ENCODE measurements around the gene PDE3B. TPM values are rescaled to one million over a fixed set of nuclear protein-coding genes. Genes with fewer than 3 reads are reported as not detected.
"Not testable (repeated sequence)": the region's sequence is repeated elsewhere in the genome, so short reads cannot be mapped to it uniquely, and the experiment has no call there.

PDE3B gene
- polyA plus RNA-seq, 1 donor, result 9.9 TPM

DNA sequence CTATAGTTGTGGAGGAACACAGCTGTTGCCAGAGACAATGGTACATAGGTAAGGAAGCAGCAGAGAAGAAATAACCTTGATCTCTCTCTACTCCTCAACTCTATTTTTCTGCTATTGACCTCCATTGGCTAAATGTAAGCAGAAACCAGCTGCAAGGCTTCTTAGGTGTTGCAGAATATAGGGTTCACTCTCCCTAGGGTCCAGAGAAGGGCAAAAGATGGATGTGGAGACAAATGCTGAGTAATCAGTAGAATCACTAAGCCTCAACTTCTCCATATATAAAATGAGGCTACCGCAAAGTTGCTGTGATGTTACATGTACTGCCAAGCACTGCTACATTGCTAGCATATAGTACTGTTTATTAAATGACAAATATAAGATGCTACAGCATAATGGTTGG lies 120.6 kb downstream of the PDE3B start:
- no peak for DNase-seq
- no peak overlapping the region for H3K4me3 ChIP-seq (ENCODE audit: low read length)
- no peaks in the 10 kb centered on the region for H3K27me3 ChIP-seq (ENCODE audit: control insufficient read depth, insufficient read depth, low read length)
- H3K36me3 ChIP-seq (ENCODE audit: control insufficient read depth, insufficient read depth, low read length), result no peaks in the 10 kb centered on the region
- H3K27ac ChIP-seq (ENCODE audit: low read length), result no peak overlapping the region
- WGBS (ENCODE audit: insufficient coverage, low lambda C conversion rate), result no CpG with 5 or more reads among the region's 1 CpG
- H3K4me1 ChIP-seq (ENCODE audit: control insufficient read depth, insufficient read depth, low read length), result no peaks in the 10 kb centered on the region
- no peaks in the 10 kb centered on the region for H3K9me3 ChIP-seq (ENCODE audit: control insufficient read depth, low read depth, low read length)

DNA sequence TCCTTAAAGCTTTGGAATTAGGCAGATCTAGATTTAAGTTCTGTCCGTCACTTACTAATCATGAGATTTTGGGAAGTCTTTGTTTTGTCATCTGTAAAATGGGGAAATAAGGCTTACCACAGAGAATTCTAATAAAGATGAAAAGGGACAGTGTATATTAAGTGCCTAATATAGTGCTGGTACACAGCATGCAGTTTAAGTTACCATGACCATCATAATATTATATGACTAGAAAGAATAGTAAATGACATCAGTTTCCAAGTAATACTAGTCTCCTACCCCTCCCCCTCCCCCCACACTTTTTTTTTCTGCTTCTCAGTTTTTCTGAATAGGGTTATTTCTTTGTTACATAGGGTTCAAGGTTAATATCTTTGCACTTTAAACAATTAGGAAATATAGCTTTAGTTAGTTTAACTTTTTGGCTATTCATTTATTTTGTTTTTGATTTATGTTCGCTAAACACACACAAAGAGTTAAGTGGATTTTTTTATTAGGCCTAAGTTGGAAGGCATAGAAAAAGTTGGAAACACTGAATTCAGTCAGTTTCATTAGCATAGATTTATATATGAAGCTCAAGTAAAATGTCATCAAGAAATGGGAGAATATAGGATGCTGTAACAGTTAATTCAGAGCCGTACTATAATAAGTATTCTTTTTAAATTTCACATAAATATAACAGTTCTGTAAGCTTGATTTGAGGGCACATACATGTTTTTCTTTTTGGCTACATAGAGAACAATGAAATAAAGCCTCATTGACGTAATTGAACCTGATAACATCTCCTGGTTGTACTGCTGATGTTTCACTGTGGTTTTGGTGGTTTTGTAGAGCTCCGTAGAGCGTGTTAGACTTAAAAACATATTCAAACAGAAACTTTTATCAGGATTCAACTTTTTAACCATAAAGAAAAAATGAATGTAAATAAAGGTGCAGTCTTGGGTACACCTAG lies 121.2 kb downstream of the PDE3B start:
- DNase-seq, result peak; percentile 5 to 15
- Histone ChIP-seq H3K4me1 (ENCODE audit: control insufficient read depth, insufficient read depth, low read length) (no peaks in the 10 kb centered on the region), H3K9me3 (ENCODE audit: control insufficient read depth, low read depth, low read length) (no peaks in the 10 kb centered on the region), H3K27me3 (ENCODE audit: control insufficient read depth, insufficient read depth, low read length) (no peaks in the 10 kb centered on the region), H3K4me3 (ENCODE audit: low read length) (no peak overlapping the region), H3K36me3 (ENCODE audit: control insufficient read depth, insufficient read depth, low read length) (no peaks in the 10 kb centered on the region), H3K27ac (ENCODE audit: low read length) (no peak overlapping the region)
- 100% methylated on average over 2 of the region's 6 CpGs for WGBS (ENCODE audit: insufficient coverage, low lambda C conversion rate)

DNA sequence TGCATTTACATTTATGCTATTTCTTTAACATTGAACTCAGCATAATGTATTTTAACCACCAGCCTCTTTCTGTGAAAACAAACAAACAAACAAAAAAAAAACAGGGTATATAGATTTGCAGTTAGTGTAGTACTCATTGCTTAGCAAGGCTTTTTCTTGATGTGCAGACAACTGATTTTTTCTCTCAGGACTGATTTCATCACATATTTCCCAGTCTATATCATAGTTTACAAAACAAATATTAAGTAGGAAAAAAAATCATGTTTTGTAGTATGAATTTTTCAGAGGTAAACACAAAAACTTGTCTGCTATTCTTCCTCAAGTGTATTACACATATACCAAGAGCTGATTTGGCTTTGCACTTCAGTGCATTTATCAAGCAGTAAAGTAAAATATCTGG lies 123.0 kb downstream of the PDE3B start:
- H3K9me3 ChIP-seq (ENCODE audit: control insufficient read depth, low read depth, low read length), result no peaks in the 10 kb centered on the region
- H3K4me1 ChIP-seq (ENCODE audit: control insufficient read depth, insufficient read depth, low read length), result no peaks in the 10 kb centered on the region
- H3K4me3 ChIP-seq (ENCODE audit: low read length), result no peak overlapping the region
- H3K36me3 ChIP-seq (ENCODE audit: control insufficient read depth, insufficient read depth, low read length), result no peaks in the 10 kb centered on the region
- no peaks in the 10 kb centered on the region for H3K27me3 ChIP-seq (ENCODE audit: control insufficient read depth, insufficient read depth, low read length)
- H3K27ac ChIP-seq (ENCODE audit: low read length), result no peak overlapping the region
- DNase-seq, result no peak

DNA sequence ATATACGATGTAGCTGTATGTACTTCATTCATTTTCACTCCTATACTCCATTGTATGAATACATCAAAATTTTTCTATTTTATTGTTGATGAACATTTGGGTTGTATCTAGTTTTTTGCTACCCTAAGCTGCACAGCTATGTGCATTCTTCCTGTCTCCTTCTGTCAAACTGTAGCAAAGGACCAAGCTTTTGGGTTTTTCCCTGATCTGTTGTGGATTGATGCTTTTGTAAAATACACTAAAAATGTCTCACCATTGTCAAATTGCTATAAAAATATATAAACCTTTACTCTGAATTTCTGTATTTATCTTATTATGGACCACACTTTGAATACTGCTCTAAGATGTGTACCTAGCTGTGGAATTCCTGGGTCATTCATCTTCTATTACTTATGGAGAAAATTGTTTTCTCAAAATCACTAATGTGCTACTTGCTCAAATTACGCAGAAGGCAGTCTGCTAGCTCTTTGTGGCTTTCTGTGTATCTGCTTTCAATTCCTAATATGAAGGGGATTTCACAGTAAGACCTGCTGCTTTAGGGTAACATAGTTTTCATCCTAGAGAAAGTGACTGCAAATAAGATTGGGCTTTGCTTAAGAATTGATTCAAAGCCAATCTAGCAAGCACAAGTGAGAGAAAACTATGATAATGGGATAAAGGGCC lies 125.1 kb downstream of the PDE3B start:
- Histone ChIP-seq H3K36me3 (ENCODE audit: control insufficient read depth, insufficient read depth, low read length) (no peaks in the 10 kb centered on the region), H3K9me3 (ENCODE audit: control insufficient read depth, low read depth, low read length) (no peaks in the 10 kb centered on the region), H3K4me1 (ENCODE audit: control insufficient read depth, insufficient read depth, low read length) (no peaks in the 10 kb centered on the region), H3K4me3 (ENCODE audit: low read length) (no peak overlapping the region), H3K27ac (ENCODE audit: low read length) (no peak overlapping the region), H3K27me3 (ENCODE audit: control insufficient read depth, insufficient read depth, low read length) (no peaks in the 10 kb centered on the region)
- DNase-seq, result no peak
- WGBS (ENCODE audit: insufficient coverage, low lambda C conversion rate), result 80% methylated on average over 1 of the region's 2 CpGs

DNA sequence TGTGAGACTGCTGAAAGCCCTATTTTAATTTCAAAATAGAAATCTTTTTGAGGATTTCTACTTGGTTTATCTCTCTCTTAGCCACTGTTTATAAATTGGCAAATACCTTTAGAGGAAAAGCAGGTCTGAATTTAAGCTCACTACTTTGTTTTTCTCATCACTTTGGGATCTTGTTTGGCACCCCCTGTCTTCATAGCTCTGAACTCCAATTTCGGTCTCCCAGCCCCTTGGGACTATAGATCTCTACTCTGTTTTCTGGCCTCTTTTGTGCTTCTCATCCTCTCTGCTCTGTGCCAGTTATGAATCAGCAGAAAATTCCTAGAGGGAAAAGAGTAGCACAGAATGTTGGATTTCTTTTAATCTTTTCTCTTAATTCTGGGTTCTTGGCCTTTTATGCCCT lies 130.2 kb downstream of the PDE3B start:
- Histone ChIP-seq H3K9me3 (ENCODE audit: control insufficient read depth, low read depth, low read length) (no peaks in the 10 kb centered on the region), H3K4me1 (ENCODE audit: control insufficient read depth, insufficient read depth, low read length) (no peaks in the 10 kb centered on the region), H3K36me3 (ENCODE audit: control insufficient read depth, insufficient read depth, low read length) (no peaks in the 10 kb centered on the region), H3K27ac (ENCODE audit: low read length) (no peak overlapping the region), H3K27me3 (ENCODE audit: control insufficient read depth, insufficient read depth, low read length) (no peaks in the 10 kb centered on the region), H3K4me3 (ENCODE audit: low read length) (no peak overlapping the region)
- DNase-seq, result no peak
- no CpG with 5 or more reads among the region's 1 CpG for WGBS (ENCODE audit: insufficient coverage, low lambda C conversion rate)

DNA sequence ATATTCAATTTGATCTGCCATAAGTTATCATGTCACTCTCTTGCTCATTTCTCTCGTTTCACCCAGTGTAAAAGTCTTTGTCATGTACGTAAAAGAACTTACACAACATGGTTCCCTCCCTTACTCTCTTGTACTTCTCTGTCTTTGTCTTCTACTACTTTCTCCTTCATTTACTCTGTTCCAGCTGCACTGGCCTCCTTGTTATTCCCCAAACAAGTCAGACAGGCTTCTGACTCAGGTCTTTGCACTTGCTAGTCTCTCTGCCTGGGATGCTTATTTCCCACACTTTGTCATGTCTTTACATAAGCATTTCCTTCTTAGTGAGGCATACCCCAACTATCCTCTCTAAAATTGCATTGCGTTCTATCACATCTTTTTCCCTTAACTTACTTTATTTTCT lies 131.1 kb downstream of the PDE3B start:
- H3K9me3 ChIP-seq (ENCODE audit: control insufficient read depth, low read depth, low read length), result no peaks in the 10 kb centered on the region
- no peak overlapping the region for H3K27ac ChIP-seq (ENCODE audit: low read length)
- H3K4me3 ChIP-seq (ENCODE audit: low read length), result no peak overlapping the region
- no peak for DNase-seq
- H3K27me3 ChIP-seq (ENCODE audit: control insufficient read depth, insufficient read depth, low read length), result no peaks in the 10 kb centered on the region
- H3K36me3 ChIP-seq (ENCODE audit: control insufficient read depth, insufficient read depth, low read length), result no peaks in the 10 kb centered on the region
- 94% methylated on average over 3 of the region's 3 CpGs for WGBS (ENCODE audit: insufficient coverage, low lambda C conversion rate)
- no peaks in the 10 kb centered on the region for H3K4me1 ChIP-seq (ENCODE audit: control insufficient read depth, insufficient read depth, low read length)

DNA sequence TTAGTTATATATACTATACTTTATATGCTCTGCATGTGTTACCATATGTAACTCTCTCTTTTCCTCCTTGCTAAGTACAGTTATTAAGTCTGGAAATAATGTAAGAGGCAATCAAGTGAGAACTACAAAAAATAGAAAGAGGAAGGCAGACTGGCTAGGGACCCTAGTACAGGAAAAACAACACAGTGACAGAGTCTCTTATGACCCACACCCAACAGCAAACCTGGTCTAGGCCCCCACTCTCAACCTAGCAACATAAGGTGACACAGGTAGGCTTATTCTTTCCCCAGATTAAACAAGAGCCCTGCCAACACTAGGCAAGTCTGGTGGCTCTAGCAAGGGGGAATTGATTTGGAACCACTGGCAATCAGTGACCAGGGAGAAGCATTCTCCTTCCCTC lies 132.3 kb downstream of the PDE3B start:
- no peaks in the 10 kb centered on the region for H3K9me3 ChIP-seq (ENCODE audit: control insufficient read depth, low read depth, low read length)
- no peak for DNase-seq
- H3K27me3 ChIP-seq (ENCODE audit: control insufficient read depth, insufficient read depth, low read length), result no peaks in the 10 kb centered on the region
- no peaks in the 10 kb centered on the region for H3K4me1 ChIP-seq (ENCODE audit: control insufficient read depth, insufficient read depth, low read length)
- no peak overlapping the region for H3K27ac ChIP-seq (ENCODE audit: low read length)
- no peak overlapping the region for H3K4me3 ChIP-seq (ENCODE audit: low read length)
- no peaks in the 10 kb centered on the region for H3K36me3 ChIP-seq (ENCODE audit: control insufficient read depth, insufficient read depth, low read length)

DNA sequence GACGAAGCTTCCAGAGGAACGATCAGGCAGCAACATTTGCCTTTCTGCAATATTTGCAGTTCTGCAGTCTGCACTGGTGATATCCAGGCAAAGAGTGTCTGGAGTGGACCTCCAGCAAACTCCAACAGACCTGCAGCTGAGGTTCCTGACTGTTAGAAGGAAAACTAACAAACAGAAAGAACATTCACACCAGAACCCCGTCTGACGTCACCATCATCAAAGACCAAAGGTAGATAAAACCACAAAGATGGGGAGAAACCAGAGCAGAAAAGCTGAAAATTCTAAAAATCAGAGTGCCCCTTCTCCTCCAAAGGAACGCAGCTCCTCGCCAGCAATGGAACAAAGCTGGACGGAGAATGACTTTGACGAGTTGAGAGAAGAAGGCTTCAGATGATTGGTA lies 134.9 kb downstream of the PDE3B start:
- DNase-seq; H3K27ac ChIP-seq (ENCODE audit: low read length); H3K4me1 ChIP-seq (ENCODE audit: control insufficient read depth, insufficient read depth, low read length); H3K9me3 ChIP-seq (ENCODE audit: control insufficient read depth, low read depth, low read length); H3K27me3 ChIP-seq (ENCODE audit: control insufficient read depth, insufficient read depth, low read length); H3K4me3 ChIP-seq (ENCODE audit: low read length); H3K36me3 ChIP-seq (ENCODE audit: control insufficient read depth, insufficient read depth, low read length): not testable (repeated sequence)
- WGBS (ENCODE audit: insufficient coverage, low lambda C conversion rate), result no CpG with 5 or more reads among the region's 8 CpGs

DNA sequence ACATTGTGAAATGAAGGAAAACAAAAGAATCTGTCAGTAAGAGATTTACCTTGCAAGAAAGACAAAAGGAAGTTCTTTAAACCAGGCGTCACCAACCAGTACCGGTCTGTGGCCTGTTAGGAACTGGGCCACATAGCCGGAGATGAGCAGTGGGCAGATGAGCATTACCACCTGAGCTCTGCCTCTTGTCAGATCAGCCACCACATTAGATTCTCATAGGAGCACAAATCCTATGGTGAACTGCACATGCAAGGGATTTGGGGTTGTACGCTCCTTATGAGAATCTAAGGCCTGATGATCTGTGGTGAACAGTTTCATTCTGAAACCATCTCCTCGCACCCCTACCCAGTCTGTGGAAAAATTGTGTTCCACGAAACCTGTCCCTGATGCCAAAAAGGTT lies 140.2 kb downstream of the PDE3B start:
- Histone ChIP-seq H3K9me3 (ENCODE audit: control insufficient read depth, low read depth, low read length) (no peaks in the 10 kb centered on the region), H3K27me3 (ENCODE audit: control insufficient read depth, insufficient read depth, low read length) (no peaks in the 10 kb centered on the region), H3K36me3 (ENCODE audit: control insufficient read depth, insufficient read depth, low read length) (no peaks in the 10 kb centered on the region), H3K4me3 (ENCODE audit: low read length) (no peak overlapping the region), H3K27ac (ENCODE audit: low read length) (no peak overlapping the region), H3K4me1 (ENCODE audit: control insufficient read depth, insufficient read depth, low read length) (no peaks in the 10 kb centered on the region)
- 100% methylated on average over 2 of the region's 6 CpGs for WGBS (ENCODE audit: insufficient coverage, low lambda C conversion rate)
- DNase-seq, result no peak

DNA sequence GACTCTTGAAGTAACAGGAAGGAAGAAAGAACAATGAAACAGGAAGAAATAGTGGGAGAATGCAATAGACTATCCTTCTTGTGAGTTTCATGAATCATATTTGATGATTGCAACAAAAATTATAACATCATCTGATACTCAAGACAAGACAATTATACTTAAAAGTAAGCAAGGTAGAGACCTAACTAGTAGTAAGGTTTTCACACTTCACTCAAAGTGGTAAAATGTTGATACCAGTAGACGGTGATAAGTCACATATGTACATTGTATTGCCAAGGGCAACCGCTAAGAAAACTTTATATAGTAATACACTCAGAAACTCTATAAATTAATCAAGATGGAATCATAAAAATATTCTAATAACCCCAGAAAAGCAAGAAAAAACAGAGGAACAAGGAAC lies 140.6 kb downstream of the PDE3B start:
- H3K36me3 ChIP-seq (ENCODE audit: control insufficient read depth, insufficient read depth, low read length), result no peaks in the 10 kb centered on the region
- H3K27ac ChIP-seq (ENCODE audit: low read length), result no peak overlapping the region
- H3K9me3 ChIP-seq (ENCODE audit: control insufficient read depth, low read depth, low read length), result no peaks in the 10 kb centered on the region
- WGBS (ENCODE audit: insufficient coverage, low lambda C conversion rate), result 90% methylated on average over 2 of the region's 2 CpGs
- H3K4me1 ChIP-seq (ENCODE audit: control insufficient read depth, insufficient read depth, low read length), result no peaks in the 10 kb centered on the region
- H3K4me3 ChIP-seq (ENCODE audit: low read length), result no peak overlapping the region
- no peaks in the 10 kb centered on the region for H3K27me3 ChIP-seq (ENCODE audit: control insufficient read depth, insufficient read depth, low read length)
- DNase-seq, result no peak
